GM21367 (cell line): Measurements from ENCODE around the gene POLR3A.
"Not testable (repeated sequence)": the region's sequence is repeated elsewhere in the genome, so short reads cannot be mapped to it uniquely, and the experiment has no call there.

Experiments used
- ATAC-seq: cut with Tn5 transposase; IDR thresholded peaks from one replicate; pipeline ENCODE4 v1.9.1; 2021; ENCODE audit not compliant: unreplicated experiment

The POLR3A gene

DNA sequence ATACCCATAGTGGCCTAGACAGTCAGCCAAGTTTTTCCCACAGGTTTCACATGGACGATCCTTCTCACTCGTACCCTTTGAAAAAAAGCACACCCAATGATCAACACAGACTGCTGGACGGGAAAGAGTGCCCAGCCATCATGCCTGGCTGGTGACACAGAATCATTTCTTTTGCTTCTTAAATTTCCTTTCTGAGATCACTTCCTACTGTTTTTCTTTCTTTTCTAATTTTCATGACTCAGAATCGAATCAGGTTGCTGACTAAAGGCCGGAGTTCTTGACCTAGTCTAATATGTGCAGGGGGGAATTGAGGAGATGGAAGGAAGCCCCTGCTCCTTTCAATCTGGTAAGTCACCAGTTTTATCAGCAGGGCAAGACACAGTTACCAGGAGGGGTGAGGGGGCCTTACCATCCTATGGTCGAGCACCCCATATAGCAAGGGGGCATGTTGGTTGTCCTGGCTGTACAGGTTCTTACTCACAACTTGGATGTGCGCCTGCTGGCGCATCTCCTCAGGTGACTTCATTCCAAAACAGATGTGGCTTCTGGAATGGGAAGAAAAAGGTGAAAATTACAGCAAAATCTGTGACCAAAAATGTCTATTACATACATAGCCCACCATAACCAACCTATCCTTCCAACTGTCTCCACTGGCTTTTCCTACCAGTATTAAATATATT lies 3.5 kb downstream of the POLR3A start:
- no peak for ATAC-seq

DNA sequence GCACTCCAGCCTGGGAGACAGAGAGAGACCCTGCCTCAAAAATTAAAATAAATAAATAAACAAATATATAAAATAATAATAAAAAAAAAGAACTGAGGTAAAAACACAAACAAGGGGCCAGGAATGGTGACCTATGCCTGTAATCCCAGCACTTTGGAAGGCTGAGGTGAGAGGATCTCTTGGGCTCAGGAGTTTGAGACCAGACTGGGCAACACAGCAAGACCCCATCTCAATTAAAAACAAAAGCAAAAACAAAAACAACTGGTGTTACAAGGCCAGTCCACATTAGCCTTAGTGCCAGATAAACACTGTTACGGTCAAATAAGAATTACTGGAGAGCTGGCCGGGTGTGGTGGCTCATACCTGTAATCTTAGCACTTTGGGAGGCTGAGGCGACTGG lies 5.6 kb downstream of the POLR3A start:
- ATAC-seq: no peak

DNA sequence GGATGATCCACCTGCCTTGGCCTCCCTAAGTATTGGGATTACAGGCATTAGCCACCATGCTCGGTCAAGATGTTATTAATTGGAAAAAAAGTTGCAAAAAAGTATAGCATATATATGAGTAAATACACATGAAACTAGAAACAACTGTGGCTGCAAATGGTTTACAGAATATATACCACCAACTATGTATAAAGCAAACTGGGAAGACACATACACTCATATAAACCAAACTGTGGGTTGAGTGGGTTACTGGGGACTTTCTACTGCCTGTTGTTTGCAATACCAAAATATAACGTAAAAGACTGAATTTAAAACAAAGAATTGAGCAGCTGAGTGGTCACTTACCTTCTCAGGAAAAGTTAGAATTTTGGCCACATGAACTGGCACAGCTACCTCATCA lies 8.1 kb downstream of the POLR3A start:
- no peak for ATAC-seq

DNA sequence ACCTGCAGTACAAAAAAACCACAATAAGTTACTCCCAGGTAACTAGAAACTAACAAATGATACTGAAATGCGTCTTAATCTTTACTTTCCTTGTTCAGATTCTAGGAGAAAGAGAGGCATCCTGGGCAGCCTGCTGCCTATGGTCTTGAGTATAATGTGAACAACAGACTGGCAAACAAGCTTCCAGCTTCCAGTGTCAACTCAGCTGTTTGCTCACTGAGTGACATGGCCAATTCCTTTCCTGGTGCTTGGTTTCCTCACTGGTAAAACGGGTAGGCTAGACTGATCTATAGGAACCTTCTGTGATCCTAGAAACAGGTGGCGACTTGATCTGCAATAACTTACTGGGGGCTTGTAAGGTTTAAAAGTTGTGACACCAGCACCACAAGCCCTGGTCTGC lies 10.1 kb downstream of the POLR3A start:
- no peak for ATAC-seq

DNA sequence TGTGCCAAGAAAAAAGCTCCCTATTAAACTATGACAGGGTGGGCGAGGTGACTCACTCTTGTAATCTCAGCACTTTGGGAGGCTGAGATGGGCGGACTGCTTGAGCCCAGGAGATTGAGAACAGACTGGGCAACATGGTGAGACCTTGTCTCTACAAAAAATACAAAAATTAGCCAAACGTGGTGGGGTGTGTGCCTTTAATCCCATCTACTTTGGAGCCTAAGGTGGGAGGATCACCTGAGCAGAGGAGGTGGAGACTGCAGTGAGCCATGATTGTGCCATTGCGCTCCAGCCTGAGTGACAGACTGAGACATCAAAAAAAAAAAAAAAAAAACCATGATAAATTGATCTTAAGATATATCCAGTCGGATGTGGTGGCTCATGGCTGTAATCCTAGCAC lies 11.5 kb downstream of the POLR3A start:
- no peak for ATAC-seq

DNA sequence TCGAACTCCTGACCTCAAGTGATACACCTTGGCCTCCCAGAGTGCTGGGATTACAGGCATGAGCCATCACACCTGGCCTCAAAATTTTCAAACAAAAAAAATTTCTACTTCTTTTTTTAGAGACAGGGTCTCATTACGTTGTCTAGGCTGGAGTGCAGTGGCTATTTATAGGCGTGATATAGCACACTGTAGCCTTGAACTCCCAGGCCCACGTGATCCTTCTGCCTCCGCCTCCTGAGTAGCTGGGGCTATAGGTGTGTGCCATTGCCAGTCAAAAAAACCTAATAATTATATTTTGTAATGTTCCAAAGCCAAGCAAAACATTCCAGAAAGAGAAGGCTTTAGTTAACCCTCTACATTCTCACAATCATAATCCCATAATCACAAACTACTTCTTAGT lies 13.8 kb downstream of the POLR3A start:
- no peak for ATAC-seq

DNA sequence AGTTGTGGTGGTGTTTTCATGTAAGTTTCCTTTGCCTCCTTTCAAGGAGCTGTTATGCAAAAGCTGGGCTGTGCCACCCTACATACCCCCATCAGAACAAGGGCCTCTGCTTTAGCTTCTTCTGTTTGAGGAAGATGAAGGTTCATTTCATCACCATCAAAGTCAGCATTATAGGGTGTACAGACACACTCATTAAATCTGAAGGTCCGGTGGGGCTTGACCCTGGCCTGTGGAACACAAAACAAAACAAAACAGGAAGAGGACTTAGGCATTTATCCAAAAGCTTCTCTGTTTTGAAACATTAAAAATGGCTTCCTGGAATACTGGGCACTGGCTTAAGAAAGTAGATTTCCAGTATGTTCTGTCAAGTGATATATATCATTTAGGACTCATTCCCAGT lies 15.8 kb downstream of the POLR3A start:
- ATAC-seq: no peak

GRCh38 chr10:78011065-78011464 lies 18.2 kb downstream of the POLR3A start:
- no peak for ATAC-seq

DNA sequence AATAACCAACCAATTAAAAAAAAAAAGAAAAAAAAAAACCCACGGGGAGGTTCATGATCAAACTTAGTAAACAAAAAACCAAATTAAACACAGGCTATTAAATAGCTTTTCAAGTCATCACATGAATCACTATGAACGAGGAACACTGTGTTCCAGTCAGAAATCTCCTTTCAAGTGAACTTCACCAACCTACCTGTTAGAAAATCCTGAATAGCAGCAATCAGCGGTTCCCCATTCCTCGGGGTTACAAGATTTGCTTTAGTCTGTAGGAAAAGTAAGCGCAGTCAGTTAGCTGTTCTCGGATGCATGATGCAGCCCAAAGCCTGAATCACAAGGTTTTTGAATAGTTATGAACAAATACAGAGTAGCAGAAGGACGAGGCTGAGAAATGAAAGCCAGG lies 19.0 kb downstream of the POLR3A start:
- no peak for ATAC-seq

GRCh38 chr10:78009662-78010061 lies 19.7 kb downstream of the POLR3A start:
- no peak for ATAC-seq

DNA sequence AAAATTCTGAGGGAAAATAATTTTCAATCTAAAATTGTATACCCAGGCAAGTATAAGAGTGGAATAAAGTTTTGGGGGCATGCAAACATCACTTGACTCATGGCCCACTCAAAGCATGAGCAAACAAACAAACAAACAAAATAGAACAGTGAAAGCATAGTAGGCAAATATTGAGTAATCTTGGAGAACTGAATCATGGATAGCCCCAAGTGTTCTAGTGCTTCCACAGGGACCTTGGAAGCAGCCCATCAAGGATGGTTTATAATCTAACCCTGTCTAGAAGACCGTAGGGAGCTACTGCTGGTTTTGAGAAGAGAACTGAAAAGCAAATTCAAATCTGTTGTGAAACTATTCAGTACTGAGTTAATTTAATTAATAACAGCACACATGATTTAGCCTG lies 22.1 kb downstream of the POLR3A start:
- ATAC-seq: no peak

GRCh38 chr10:78004215-78005026 lies 24.9 kb downstream of the POLR3A start:
- ATAC-seq: no peak

- ATAC-seq: no peak
These were observed 26.6 kb downstream of the POLR3A start for GRCh38 chr10:78002541-78003288.

- no peak for ATAC-seq
These were observed 28.3 kb downstream of the POLR3A start for GRCh38 chr10:78000956-78001472.

DNA sequence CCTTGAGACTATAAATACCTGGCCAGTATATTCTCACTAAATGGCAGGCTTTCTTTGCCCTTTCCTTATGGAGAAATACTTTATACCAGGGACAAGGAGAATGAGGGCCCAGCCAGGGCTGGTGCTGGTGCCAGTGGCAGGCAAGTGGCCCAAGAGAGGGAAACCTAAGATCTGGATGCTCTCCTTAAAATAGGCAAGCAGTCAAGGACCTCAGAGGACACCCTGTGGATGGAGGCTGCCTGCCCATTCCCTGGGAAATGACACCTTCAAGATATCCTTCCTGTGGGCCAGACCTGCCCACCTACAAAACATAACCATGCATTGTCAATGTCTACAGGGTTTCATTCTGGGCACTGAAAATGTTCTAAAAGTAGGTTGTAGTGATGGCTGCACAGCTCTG lies 29.1 kb downstream of the POLR3A start:
- ATAC-seq: no peak

DNA sequence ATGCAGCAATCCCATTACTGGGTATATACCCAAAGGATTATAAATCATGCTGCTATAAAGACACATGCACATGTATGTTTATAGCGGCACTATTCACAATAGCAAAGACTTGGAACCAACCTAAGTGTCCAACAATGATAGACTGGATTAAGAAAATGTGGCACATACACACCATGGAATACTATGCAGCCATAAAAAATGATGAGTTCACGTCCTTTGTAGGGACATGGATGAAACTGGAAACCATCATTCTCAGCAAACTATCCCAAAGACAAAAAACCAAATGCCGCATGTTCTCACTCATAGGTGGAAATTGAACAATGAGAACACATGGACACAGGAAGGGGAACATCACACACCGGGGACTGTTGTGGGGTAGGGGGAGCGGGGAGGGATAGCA lies 30.5 kb downstream of the POLR3A start:
- not testable (repeated sequence) for ATAC-seq

- no peak for ATAC-seq
These were observed 35.7 kb downstream of the POLR3A start for GRCh38 chr10:77993620-77994019.

DNA sequence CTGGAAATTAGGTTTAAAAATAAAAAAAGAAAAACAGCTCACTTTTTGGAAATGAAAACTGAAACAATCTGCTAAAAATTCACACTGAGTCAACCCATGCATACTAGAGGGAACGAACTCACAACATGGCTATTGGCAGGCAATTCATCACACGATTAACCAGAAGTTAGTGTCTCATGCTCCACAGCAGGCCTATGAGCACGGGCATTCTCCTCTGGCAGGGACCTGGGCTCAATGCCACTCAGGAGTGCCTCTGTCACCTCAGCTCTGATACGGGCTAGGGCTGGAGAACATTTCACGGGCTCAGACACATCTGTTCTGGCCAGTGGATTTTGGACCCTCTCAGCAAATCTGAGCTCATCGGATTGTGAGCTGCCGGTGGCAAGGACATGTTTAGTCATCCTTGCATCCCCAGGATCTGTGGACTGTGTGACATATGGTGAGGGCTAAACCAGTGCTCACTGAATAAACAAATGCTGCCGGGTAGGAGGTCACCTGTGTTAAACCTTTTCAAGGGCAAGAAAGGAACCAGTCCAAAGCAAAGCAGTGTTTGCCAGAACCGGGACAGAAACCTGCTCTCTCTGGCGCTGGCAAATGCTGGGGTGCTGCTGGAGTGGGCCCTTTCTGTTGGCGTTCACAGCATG lies 40.1 kb downstream of the POLR3A start:
- no peak for ATAC-seq

DNA sequence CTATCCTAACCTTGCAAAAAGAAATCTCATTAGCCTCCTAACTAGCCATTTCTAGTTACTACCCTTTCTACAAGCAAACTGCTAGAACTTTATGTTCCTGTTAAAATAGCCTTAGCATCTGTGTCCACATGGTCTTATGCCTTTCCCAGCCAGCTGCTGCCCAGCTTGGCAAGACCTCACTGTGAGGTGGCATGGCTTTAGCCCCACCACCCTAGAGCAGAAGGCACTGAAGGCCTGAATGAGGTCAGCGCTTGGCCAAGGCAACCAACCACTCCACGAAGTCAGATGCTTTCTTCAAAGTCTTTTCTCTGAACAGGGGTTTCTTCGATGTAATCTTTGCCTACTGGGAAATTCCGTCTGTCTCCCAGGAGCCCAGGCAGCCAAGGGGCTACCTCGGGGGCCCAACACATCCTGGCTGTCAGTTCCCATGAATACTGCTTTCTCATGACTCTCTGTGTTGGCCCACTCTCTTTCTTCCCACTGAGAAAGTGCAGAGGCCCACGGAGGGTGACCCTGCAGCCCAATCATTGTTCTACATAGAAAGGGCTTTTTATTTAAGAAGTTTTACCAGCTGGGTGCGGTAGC lies 41.6 kb downstream of the POLR3A start:
- no peak for ATAC-seq

DNA sequence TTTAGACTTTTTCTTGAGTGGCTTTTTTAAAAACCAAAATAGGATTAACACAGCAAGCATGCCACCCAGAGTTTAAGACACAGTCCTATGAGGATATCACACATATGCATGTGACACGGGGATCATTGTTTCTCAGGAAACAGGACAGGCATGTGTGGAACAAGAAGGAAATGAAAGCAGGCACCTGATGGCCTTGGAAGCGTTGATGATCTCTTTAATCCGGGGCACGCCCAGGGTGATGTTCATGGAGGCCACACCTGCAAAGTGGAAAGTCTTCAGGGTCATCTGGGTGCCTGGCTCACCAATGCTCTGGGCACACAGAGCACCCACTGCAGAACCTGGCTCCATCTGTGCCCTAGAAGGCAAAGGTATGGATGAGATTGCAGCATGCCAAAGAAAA lies 44.3 kb downstream of the POLR3A start:
- ATAC-seq: no peak
